ENCODE measurements around the gene DUSP23. TPM values are rescaled to one million over a fixed set of nuclear protein-coding genes. Genes with fewer than 3 reads are reported as not detected.
A peak's percentile ranks its signal among the peaks of the same experiment; 100 is the strongest.

The DUSP23 gene
- polyA plus RNA-seq, 3 donors, result 37.3 to 136 (median 97.8) TPM

DNA sequence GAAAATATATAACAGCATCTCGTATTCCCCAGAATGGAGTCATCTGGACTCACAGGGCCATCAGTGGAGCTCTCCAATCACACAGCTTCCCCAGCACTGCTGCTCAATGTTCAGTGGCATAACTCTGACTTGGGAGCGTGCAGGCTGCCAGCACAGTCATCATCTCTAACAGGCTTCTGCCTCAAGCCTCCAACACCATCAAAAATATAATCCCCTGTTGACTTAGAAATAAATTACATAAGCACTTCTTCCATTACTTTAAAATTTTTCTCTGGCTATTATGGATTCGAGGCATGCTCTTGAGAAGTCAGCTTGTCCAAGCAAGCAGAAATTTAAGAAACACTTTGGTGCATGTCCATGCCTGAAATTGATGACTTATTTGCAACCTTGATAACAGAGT is 6.2 kb downstream of the DUSP23 start:
- Mint-ChIP-seq H3K36me3 (peaks cover 3 to 5% of the 10 kb centered on the region in 2 donors), H3K4me3 (no peak overlapping the region), H3K4me1 (peaks cover 1% of the 10 kb centered on the region), H3K27me3 (ENCODE audit: low read depth in 3 of 3) (peaks cover 0 to 12% (median 6%) of the 10 kb centered on the region in 3 donors), H3K27ac (no peak overlapping the region), H3K9me3 (no peaks in the 10 kb centered on the region)
- WGBS (ENCODE audit: insufficient coverage), result 86% methylated on average over 2 of the region's 3 CpGs
- peaks cover 0 to 2% of the 10 kb centered on the region in 2 donors for H3K27me3 ChIP-seq (ENCODE audit: control insufficient read depth in 2 of 2, insufficient read depth in 2 of 2, low read length in 2 of 2)
- H3K36me3 ChIP-seq (replicated peaks in 1 of 2; ENCODE audit: control insufficient read depth in 1 of 2, insufficient read depth in 2 of 2, low read length in 2 of 2), result peaks cover 0 to 8% of the 10 kb centered on the region in 2 donors
- H3K27ac ChIP-seq (ENCODE audit: low read depth in 1 of 2, low read length in 2 of 2), result no peak overlapping the region
- H3K4me1 ChIP-seq (ENCODE audit: control insufficient read depth in 1 of 2, insufficient read depth in 2 of 2, low read length in 2 of 2), result peaks cover under 1 to 1% of the 10 kb centered on the region in 2 donors
- no peak overlapping the region for H3K4me2 ChIP-seq (replicated peaks; ENCODE audit: extremely low read depth, low read length, poor library complexity, severe bottlenecking)
- H3K9me3 ChIP-seq (replicated peaks in 1 of 2; ENCODE audit: control insufficient read depth in 1 of 2, insufficient read depth in 1 of 2, low read length in 2 of 2), result no peaks in the 10 kb centered on the region
- H2AFZ ChIP-seq (ENCODE audit: insufficient read depth, low read depth, low read length, poor library complexity, severe bottlenecking), result no peak overlapping the region
- no peaks in the 10 kb centered on the region for H3K79me2 ChIP-seq (ENCODE audit: insufficient read depth, low read length)
- DNase-seq, result no peak
- H3K4me3 ChIP-seq (replicated peaks in 1 of 3; ENCODE audit: low read depth in 2 of 3, low read length in 3 of 3), result no peak overlapping the region
- H4K20me1 ChIP-seq (ENCODE audit: insufficient read depth, low read length), result peaks cover 3% of the 10 kb centered on the region
- TF ChIP-seq CTCF (IDR thresholded peaks at IDR 0.05), result no peak
- no peak overlapping the region for H3K9ac ChIP-seq (ENCODE audit: insufficient read depth, low read length, poor library complexity, severe bottlenecking)
- intact Hi-C loops (cut with micrococcal nuclease), result loop anchor here (10.0 kb wide), 2 partner anchors 218 to 308 kb away; partner anchors contain the start of gene IGSF8 (in 1 of the 2)

- Histone ChIP-seq H3K4me2 (replicated peaks; ENCODE audit: extremely low read depth, low read length, poor library complexity, severe bottlenecking) (no peak overlapping the region), H3K9ac (ENCODE audit: insufficient read depth, low read length, poor library complexity, severe bottlenecking) (no peak overlapping the region), H3K27me3 (ENCODE audit: control insufficient read depth in 2 of 2, insufficient read depth in 2 of 2, low read length in 2 of 2) (peaks cover 0 to 8% of the 10 kb centered on the region in 2 donors), H3K4me3 (replicated peaks in 1 of 3; ENCODE audit: low read depth in 2 of 3, low read length in 3 of 3) (no peak overlapping the region), H3K36me3 (replicated peaks in 1 of 2; ENCODE audit: control insufficient read depth in 1 of 2, insufficient read depth in 2 of 2, low read length in 2 of 2) (no peaks in the 10 kb centered on the region), H3K4me1 (ENCODE audit: control insufficient read depth in 1 of 2, insufficient read depth in 2 of 2, low read length in 2 of 2) (no peaks in the 10 kb centered on the region), H3K27ac (ENCODE audit: low read depth in 1 of 2, low read length in 2 of 2) (no peak overlapping the region), H4K20me1 (ENCODE audit: insufficient read depth, low read length) (no peaks in the 10 kb centered on the region), H2AFZ (ENCODE audit: insufficient read depth, low read depth, low read length, poor library complexity, severe bottlenecking) (no peak overlapping the region), H3K79me2 (ENCODE audit: insufficient read depth, low read length) (no peaks in the 10 kb centered on the region), H3K9me3 (replicated peaks in 1 of 2; ENCODE audit: control insufficient read depth in 1 of 2, insufficient read depth in 1 of 2, low read length in 2 of 2) (no peaks in the 10 kb centered on the region)
- Mint-ChIP-seq H3K9me3 (no peaks in the 10 kb centered on the region), H3K36me3 (no peaks in the 10 kb centered on the region), H3K27me3 (ENCODE audit: low read depth in 3 of 3) (peaks cover 0 to 10% (median 5%) of the 10 kb centered on the region in 3 donors), H3K27ac (no peak overlapping the region), H3K4me1 (no peaks in the 10 kb centered on the region), H3K4me3 (no peak overlapping the region)
- DNase-seq, result peak in 2 of 3 donors; percentile 22 to 24
- WGBS (ENCODE audit: insufficient coverage), result 47% methylated on average over 2 of the region's 2 CpGs
- peak; percentile 84 for TF ChIP-seq CTCF (IDR thresholded peaks at IDR 0.05)
- intact Hi-C loops (cut with micrococcal nuclease), result no loop called here
Observed at GRCh38 chr1:159790237-159790917, 9.6 kb downstream of the DUSP23 start.

All from CD14-positive monocyte (primary cell).